HUES6 (cell line): ENCODE results near the gene RNF157.

ENCODE experiments used
- H3K27ac ChIP-seq: 2 replicates; pipeline ENCODE4 v1.7.0; 2013; ENCODE audit warnings: low read depth, mild to moderate bottlenecking, low read length, inconsistent platforms
- H3K27me3 ChIP-seq: 2 replicates; pipeline ENCODE4 v1.6.1; 2013; ENCODE audit warnings: low read length; ENCODE audit not compliant: control insufficient read depth, insufficient read depth
- H3K36me3 ChIP-seq: 2 replicates; pipeline ENCODE4 v1.6.1; 2013; ENCODE audit warnings: low read length; ENCODE audit not compliant: control insufficient read depth, insufficient read depth
- H3K4me1 ChIP-seq: 2 replicates; pipeline ENCODE4 v1.6.1; 2013; ENCODE audit warnings: low read length; ENCODE audit not compliant: control insufficient read depth, insufficient read depth
- H3K4me3 ChIP-seq: 2 replicates; pipeline ENCODE4 v1.5.1; 2013; ENCODE audit warnings: low read depth, low read length
- H3K9ac ChIP-seq: one replicate; pipeline ENCODE4 v1.6.1; 2013; ENCODE audit warnings: mild to moderate bottlenecking, low read length
- H3K9me3 ChIP-seq: 2 replicates; pipeline ENCODE4 v1.6.1; 2013; ENCODE audit warnings: low read depth, low read length; ENCODE audit not compliant: control insufficient read depth, insufficient read depth

The RNF157 gene

GRCh38 chr17:76104140-76104895, 136.0 kb downstream of the RNF157 start:
- peak overlapping the region; percentile 59 for H3K9ac ChIP-seq
- H3K4me1 ChIP-seq, result peaks cover 17% of the 10 kb centered on the region
- H3K27me3 ChIP-seq, result no peaks in the 10 kb centered on the region
- H3K4me3 ChIP-seq, result peak overlapping the region; percentile 81
- peak overlapping the region; percentile 75 for H3K27ac ChIP-seq
- peaks cover 27% of the 10 kb centered on the region for H3K36me3 ChIP-seq
- no peaks in the 10 kb centered on the region for H3K9me3 ChIP-seq

DNA sequence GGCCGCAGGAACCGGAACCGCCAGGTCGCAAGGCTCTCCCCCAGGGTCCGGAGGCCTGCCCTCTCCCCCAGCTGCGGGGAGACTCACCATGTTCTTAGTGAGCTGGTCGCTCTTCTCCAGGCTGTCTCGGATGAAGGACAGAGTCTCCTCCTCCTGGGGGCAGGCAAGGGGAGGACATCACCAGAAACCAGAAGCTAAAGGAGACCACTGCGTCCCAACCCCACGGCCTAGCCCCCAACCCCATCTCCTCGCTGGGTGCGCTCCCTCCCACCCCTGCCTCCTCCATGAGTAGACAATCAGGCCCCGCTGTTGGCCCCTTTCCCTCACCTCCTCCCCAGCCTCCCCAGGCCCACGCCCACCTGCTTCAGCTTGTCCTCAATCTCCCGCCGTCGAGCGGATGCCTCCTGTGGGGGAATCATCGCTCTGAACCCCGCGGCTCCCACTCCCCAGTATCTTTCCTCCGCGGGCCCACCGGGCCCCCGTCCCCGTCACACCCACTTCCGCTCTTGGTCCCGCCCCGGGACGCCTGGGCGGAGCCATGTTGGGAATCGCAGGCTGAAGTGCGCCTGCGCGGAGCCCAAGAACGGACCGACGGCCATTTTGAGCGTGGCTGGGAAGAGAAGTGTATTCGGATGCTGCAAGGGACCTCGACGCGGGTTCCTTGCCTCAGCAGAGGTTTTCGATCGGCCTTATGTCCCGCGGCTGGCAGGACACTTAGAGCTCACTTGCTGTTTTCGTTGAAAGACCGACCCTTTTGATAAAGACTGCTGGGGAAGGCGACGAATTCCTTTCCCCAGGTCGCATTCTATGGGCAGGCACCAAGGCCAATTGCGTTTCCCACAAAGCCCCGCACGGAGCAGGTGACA, 136.8 kb downstream of the RNF157 start, which contains the start of gene EXOC7:
Gene EXOC7 (minus strand): TSS at position 514 of the 866 bp plus-strand sequence. CDS start 95 bp downstream, at position 419.
- Histone ChIP-seq H3K36me3 (peaks cover 31% of the 10 kb centered on the region), H3K4me3 (peak within 1 kb of the TSS; percentile 81), H3K9ac (peak within 1 kb of the TSS; percentile 65), H3K27me3 (no peaks in the 10 kb centered on the region), H3K9me3 (no peaks in the 10 kb centered on the region), H3K27ac (peak within 1 kb of the TSS; percentile 75), H3K4me1 (peaks cover 17% of the 10 kb centered on the region)

GRCh38 chr17:76102944-76103273, 137.4 kb downstream of the RNF157 start:
- Histone ChIP-seq H3K9ac (peak overlapping the region; percentile 65), H3K4me3 (peak overlapping the region; percentile 81), H3K27me3 (no peaks in the 10 kb centered on the region), H3K4me1 (peaks cover 17% of the 10 kb centered on the region), H3K27ac (0 out of 2 replicates have a peak overlapping the region, but pooled peaks have one; percentile 75), H3K9me3 (no peaks in the 10 kb centered on the region), H3K36me3 (peaks cover 35% of the 10 kb centered on the region)

GRCh38 chr17:76097716-76098295, 142.5 kb downstream of the RNF157 start:
- H3K9ac ChIP-seq, result no peak overlapping the region
- H3K4me3 ChIP-seq, result no peak overlapping the region
- no peaks in the 10 kb centered on the region for H3K9me3 ChIP-seq
- no peak overlapping the region for H3K27ac ChIP-seq
- H3K27me3 ChIP-seq, result no peaks in the 10 kb centered on the region
- peaks cover 76% of the 10 kb centered on the region for H3K36me3 ChIP-seq
- no peaks in the 10 kb centered on the region for H3K4me1 ChIP-seq

GRCh38 chr17:76095943-76096342, 144.3 kb downstream of the RNF157 start:
- peaks cover 77% of the 10 kb centered on the region for H3K36me3 ChIP-seq
- H3K27ac ChIP-seq, result no peak overlapping the region
- no peak overlapping the region for H3K4me3 ChIP-seq
- H3K9me3 ChIP-seq, result no peaks in the 10 kb centered on the region
- H3K27me3 ChIP-seq, result no peaks in the 10 kb centered on the region
- H3K9ac ChIP-seq, result no peak overlapping the region
- H3K4me1 ChIP-seq, result no peaks in the 10 kb centered on the region

DNA sequence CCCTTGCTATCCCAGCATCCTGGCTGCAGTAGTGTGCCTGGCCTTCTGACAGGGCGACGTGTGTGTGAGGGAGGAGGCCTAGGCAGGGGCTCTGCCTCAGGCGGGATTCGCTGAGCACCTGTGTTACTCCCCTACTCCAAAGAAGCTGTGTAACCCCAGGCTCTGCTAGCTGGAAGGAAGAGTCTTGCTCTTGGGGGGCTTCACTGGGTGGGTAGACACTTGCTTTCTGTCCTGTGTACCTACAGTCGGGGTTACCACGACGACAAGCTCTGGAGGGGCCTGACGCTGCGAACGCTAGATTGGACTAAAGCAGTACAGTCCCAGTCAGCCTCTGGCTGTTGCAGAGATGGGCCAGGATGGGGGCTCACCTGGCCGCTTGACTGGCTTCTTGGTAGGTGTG, 146.2 kb downstream of the RNF157 start:
- Histone ChIP-seq H3K4me1 (no peaks in the 10 kb centered on the region), H3K4me3 (no peak overlapping the region), H3K27me3 (no peaks in the 10 kb centered on the region), H3K9me3 (no peaks in the 10 kb centered on the region), H3K9ac (no peak overlapping the region), H3K36me3 (peaks cover 83% of the 10 kb centered on the region), H3K27ac (no peak overlapping the region)

- Histone ChIP-seq H3K27ac (no peak overlapping the region), H3K36me3 (peaks cover 87% of the 10 kb centered on the region)
These were observed 147.5 kb downstream of the RNF157 start for GRCh38 chr17:76092526-76093413.

More at GRCh38 chr17:76092526-76093413, 147.5 kb downstream of the RNF157 start:
- H3K27me3 ChIP-seq, result no peaks in the 10 kb centered on the region
- H3K4me1 ChIP-seq, result no peaks in the 10 kb centered on the region
- H3K9ac ChIP-seq, result no peak overlapping the region
- H3K9me3 ChIP-seq, result no peaks in the 10 kb centered on the region
- no peak overlapping the region for H3K4me3 ChIP-seq
